ENCODE results near the gene TSTD2. TPM values are rescaled to one million over a fixed set of nuclear protein-coding genes. Genes with fewer than 3 reads are reported as not detected.
"Not testable (repeated sequence)": the region's sequence is repeated elsewhere in the genome, so short reads cannot be mapped to it uniquely, and the experiment has no call there.

TSTD2 gene
- total RNA-seq, 1 experiment from 2014 or later = 29.2 TPM

- no peak overlapping the region for H3K27ac ChIP-seq (ENCODE audit: low read length)
- no peaks in the 10 kb centered on the region for H3K9me3 ChIP-seq (ENCODE audit: low read length)
- H3K4me2 ChIP-seq (ENCODE audit: low read depth, low read length, poor library complexity, severe bottlenecking) = no peak overlapping the region
- no peaks in the 10 kb centered on the region for H3K79me2 ChIP-seq (ENCODE audit: low read length)
- no peak overlapping the region for H3K4me3 ChIP-seq (ENCODE audit: low read length)
- H3K27me3 ChIP-seq (ENCODE audit: low read length) = no peaks in the 10 kb centered on the region
- no peaks in the 10 kb centered on the region for H3K9me2 ChIP-seq (replicated peaks; ENCODE audit: insufficient read depth, low read length)
- no peaks in the 10 kb centered on the region for H4K20me1 ChIP-seq (ENCODE audit: insufficient read depth, low read depth, low read length)
- no peak for DNase-seq
- H2AFZ ChIP-seq (ENCODE audit: low read length) = no peak overlapping the region
- peaks cover 11% of the 10 kb centered on the region for H3K4me1 ChIP-seq (ENCODE audit: low read length)
- H3K36me3 ChIP-seq (ENCODE audit: insufficient read depth, low read length) = no peaks in the 10 kb centered on the region
- no peak overlapping the region for H3K9ac ChIP-seq (ENCODE audit: low read length)
Measured at GRCh38 chr9:97593960-97594359, 39.2 kb downstream of the TSTD2 start.

- no peaks in the 10 kb centered on the region for H3K9me3 ChIP-seq (ENCODE audit: low read length)
- no peaks in the 10 kb centered on the region for H3K27me3 ChIP-seq (ENCODE audit: low read length)
- H3K36me3 ChIP-seq (ENCODE audit: insufficient read depth, low read length) = no peaks in the 10 kb centered on the region
- DNase-seq = no peak
- no peak overlapping the region for H3K4me3 ChIP-seq (ENCODE audit: low read length)
- H3K9me2 ChIP-seq (replicated peaks; ENCODE audit: insufficient read depth, low read length) = no peaks in the 10 kb centered on the region
- H3K4me2 ChIP-seq (ENCODE audit: low read depth, low read length, poor library complexity, severe bottlenecking) = no peak overlapping the region
- H2AFZ ChIP-seq (ENCODE audit: low read length) = no peak overlapping the region
- peaks cover 11% of the 10 kb centered on the region for H3K4me1 ChIP-seq (ENCODE audit: low read length)
- no peak overlapping the region for H3K27ac ChIP-seq (ENCODE audit: low read length)
- H3K79me2 ChIP-seq (ENCODE audit: low read length) = no peaks in the 10 kb centered on the region
- H4K20me1 ChIP-seq (ENCODE audit: insufficient read depth, low read depth, low read length) = no peaks in the 10 kb centered on the region
- H3K9ac ChIP-seq (ENCODE audit: low read length) = no peak overlapping the region
Measured at GRCh38 chr9:97592126-97592525, 41.0 kb downstream of the TSTD2 start.

GRCh38 chr9:97591535-97591934 is 41.6 kb downstream of the TSTD2 start:
- no peak overlapping the region for H3K27ac ChIP-seq (ENCODE audit: low read length)
- no peak overlapping the region for H3K4me2 ChIP-seq (ENCODE audit: low read depth, low read length, poor library complexity, severe bottlenecking)
- H3K4me3 ChIP-seq (ENCODE audit: low read length) = no peak overlapping the region
- H3K79me2 ChIP-seq (ENCODE audit: low read length) = no peaks in the 10 kb centered on the region
- no peaks in the 10 kb centered on the region for H3K36me3 ChIP-seq (ENCODE audit: insufficient read depth, low read length)
- no peaks in the 10 kb centered on the region for H3K9me2 ChIP-seq (replicated peaks; ENCODE audit: insufficient read depth, low read length)
- H3K4me1 ChIP-seq (ENCODE audit: low read length) = peaks cover 11% of the 10 kb centered on the region
- no peak overlapping the region for H3K9ac ChIP-seq (ENCODE audit: low read length)
- H3K9me3 ChIP-seq (ENCODE audit: low read length) = no peaks in the 10 kb centered on the region
- H3K27me3 ChIP-seq (ENCODE audit: low read length) = no peaks in the 10 kb centered on the region
- no peak overlapping the region for H2AFZ ChIP-seq (ENCODE audit: low read length)
- DNase-seq = no peak
- no peaks in the 10 kb centered on the region for H4K20me1 ChIP-seq (ENCODE audit: insufficient read depth, low read depth, low read length)

GRCh38 chr9:97586909-97587308 is 46.3 kb downstream of the TSTD2 start:
- not testable (repeated sequence) for H3K27ac ChIP-seq (ENCODE audit: low read length); H3K9me2 ChIP-seq (replicated peaks; ENCODE audit: insufficient read depth, low read length); H3K27me3 ChIP-seq (ENCODE audit: low read length); H3K4me2 ChIP-seq (ENCODE audit: low read depth, low read length, poor library complexity, severe bottlenecking); H3K9me3 ChIP-seq (ENCODE audit: low read length); H3K4me1 ChIP-seq (ENCODE audit: low read length); H3K79me2 ChIP-seq (ENCODE audit: low read length); H3K4me3 ChIP-seq (ENCODE audit: low read length); H4K20me1 ChIP-seq (ENCODE audit: insufficient read depth, low read depth, low read length); DNase-seq; H2AFZ ChIP-seq (ENCODE audit: low read length); H3K9ac ChIP-seq (ENCODE audit: low read length); H3K36me3 ChIP-seq (ENCODE audit: insufficient read depth, low read length)

- H3K9me3 ChIP-seq (ENCODE audit: low read length); H3K4me1 ChIP-seq (ENCODE audit: low read length); H2AFZ ChIP-seq (ENCODE audit: low read length); H3K4me3 ChIP-seq (ENCODE audit: low read length); H3K36me3 ChIP-seq (ENCODE audit: insufficient read depth, low read length); H3K4me2 ChIP-seq (ENCODE audit: low read depth, low read length, poor library complexity, severe bottlenecking); DNase-seq; H3K9ac ChIP-seq (ENCODE audit: low read length); H3K9me2 ChIP-seq (replicated peaks; ENCODE audit: insufficient read depth, low read length); H3K79me2 ChIP-seq (ENCODE audit: low read length); H4K20me1 ChIP-seq (ENCODE audit: insufficient read depth, low read depth, low read length); H3K27me3 ChIP-seq (ENCODE audit: low read length); H3K27ac ChIP-seq (ENCODE audit: low read length): not testable (repeated sequence)
Measured at GRCh38 chr9:97584778-97585177, 48.4 kb downstream of the TSTD2 start.

- H3K79me2 ChIP-seq (ENCODE audit: low read length); H3K9ac ChIP-seq (ENCODE audit: low read length): not testable (repeated sequence)
Measured at GRCh38 chr9:97581590-97581989, 51.6 kb downstream of the TSTD2 start.

GRCh38 chr9:97579914-97580313 is 53.3 kb downstream of the TSTD2 start:
- no peaks in the 10 kb centered on the region for H3K27me3 ChIP-seq (ENCODE audit: low read length)
- H3K9me2 ChIP-seq (replicated peaks; ENCODE audit: insufficient read depth, low read length) = no peaks in the 10 kb centered on the region
- H3K27ac ChIP-seq (ENCODE audit: low read length) = no peak overlapping the region
- H2AFZ ChIP-seq (ENCODE audit: low read length) = no peak overlapping the region
- no peaks in the 10 kb centered on the region for H4K20me1 ChIP-seq (ENCODE audit: insufficient read depth, low read depth, low read length)
- no peak overlapping the region for H3K9ac ChIP-seq (ENCODE audit: low read length)
- H3K4me1 ChIP-seq (ENCODE audit: low read length) = no peaks in the 10 kb centered on the region
- no peaks in the 10 kb centered on the region for H3K79me2 ChIP-seq (ENCODE audit: low read length)
- DNase-seq = no peak
- no peak overlapping the region for H3K4me2 ChIP-seq (ENCODE audit: low read depth, low read length, poor library complexity, severe bottlenecking)
- H3K36me3 ChIP-seq (ENCODE audit: insufficient read depth, low read length) = no peaks in the 10 kb centered on the region
- no peak overlapping the region for H3K4me3 ChIP-seq (ENCODE audit: low read length)
- no peaks in the 10 kb centered on the region for H3K9me3 ChIP-seq (ENCODE audit: low read length)

More at GRCh38 chr9:97581590-97581989, 51.6 kb downstream of the TSTD2 start:
- not testable (repeated sequence) for H3K27ac ChIP-seq (ENCODE audit: low read length); H3K4me1 ChIP-seq (ENCODE audit: low read length); H2AFZ ChIP-seq (ENCODE audit: low read length); H3K4me2 ChIP-seq (ENCODE audit: low read depth, low read length, poor library complexity, severe bottlenecking); H3K9me3 ChIP-seq (ENCODE audit: low read length); H3K27me3 ChIP-seq (ENCODE audit: low read length); H3K36me3 ChIP-seq (ENCODE audit: insufficient read depth, low read length); H3K9me2 ChIP-seq (replicated peaks; ENCODE audit: insufficient read depth, low read length); H4K20me1 ChIP-seq (ENCODE audit: insufficient read depth, low read depth, low read length); DNase-seq; H3K4me3 ChIP-seq (ENCODE audit: low read length)

- H3K4me3 ChIP-seq (ENCODE audit: low read length) = no peak overlapping the region
- H2AFZ ChIP-seq (ENCODE audit: low read length) = no peak overlapping the region
- no peak overlapping the region for H3K9ac ChIP-seq (ENCODE audit: low read length)
- H4K20me1 ChIP-seq (ENCODE audit: insufficient read depth, low read depth, low read length) = no peaks in the 10 kb centered on the region
- H3K27ac ChIP-seq (ENCODE audit: low read length) = no peak overlapping the region
- H3K9me3 ChIP-seq (ENCODE audit: low read length) = no peaks in the 10 kb centered on the region
- DNase-seq = no peak
- H3K4me2 ChIP-seq (ENCODE audit: low read depth, low read length, poor library complexity, severe bottlenecking) = no peak overlapping the region
- no peaks in the 10 kb centered on the region for H3K36me3 ChIP-seq (ENCODE audit: insufficient read depth, low read length)
- no peaks in the 10 kb centered on the region for H3K9me2 ChIP-seq (replicated peaks; ENCODE audit: insufficient read depth, low read length)
- H3K27me3 ChIP-seq (ENCODE audit: low read length) = no peaks in the 10 kb centered on the region
- H3K4me1 ChIP-seq (ENCODE audit: low read length) = no peaks in the 10 kb centered on the region
- H3K79me2 ChIP-seq (ENCODE audit: low read length) = no peaks in the 10 kb centered on the region
Measured at GRCh38 chr9:97578846-97579245, 54.3 kb downstream of the TSTD2 start.

GRCh38 chr9:97577051-97577450 is 56.1 kb downstream of the TSTD2 start:
- no peak overlapping the region for H3K4me3 ChIP-seq (ENCODE audit: low read length)
- H4K20me1 ChIP-seq (ENCODE audit: insufficient read depth, low read depth, low read length) = no peaks in the 10 kb centered on the region
- H3K27ac ChIP-seq (ENCODE audit: low read length) = no peak overlapping the region
- H3K9me3 ChIP-seq (ENCODE audit: low read length) = no peaks in the 10 kb centered on the region
- H3K36me3 ChIP-seq (ENCODE audit: insufficient read depth, low read length) = no peaks in the 10 kb centered on the region
- no peak overlapping the region for H2AFZ ChIP-seq (ENCODE audit: low read length)
- no peak overlapping the region for H3K4me2 ChIP-seq (ENCODE audit: low read depth, low read length, poor library complexity, severe bottlenecking)
- no peak for DNase-seq
- no peak overlapping the region for H3K9ac ChIP-seq (ENCODE audit: low read length)
- no peaks in the 10 kb centered on the region for H3K9me2 ChIP-seq (replicated peaks; ENCODE audit: insufficient read depth, low read length)
- H3K4me1 ChIP-seq (ENCODE audit: low read length) = no peaks in the 10 kb centered on the region
- H3K27me3 ChIP-seq (ENCODE audit: low read length) = no peaks in the 10 kb centered on the region
- H3K79me2 ChIP-seq (ENCODE audit: low read length) = no peaks in the 10 kb centered on the region
